ENCODE data around the gene ATOX1.
A peak's percentile ranks its signal among the peaks of the same experiment; 100 is the strongest.

ATOX1 gene

DNA sequence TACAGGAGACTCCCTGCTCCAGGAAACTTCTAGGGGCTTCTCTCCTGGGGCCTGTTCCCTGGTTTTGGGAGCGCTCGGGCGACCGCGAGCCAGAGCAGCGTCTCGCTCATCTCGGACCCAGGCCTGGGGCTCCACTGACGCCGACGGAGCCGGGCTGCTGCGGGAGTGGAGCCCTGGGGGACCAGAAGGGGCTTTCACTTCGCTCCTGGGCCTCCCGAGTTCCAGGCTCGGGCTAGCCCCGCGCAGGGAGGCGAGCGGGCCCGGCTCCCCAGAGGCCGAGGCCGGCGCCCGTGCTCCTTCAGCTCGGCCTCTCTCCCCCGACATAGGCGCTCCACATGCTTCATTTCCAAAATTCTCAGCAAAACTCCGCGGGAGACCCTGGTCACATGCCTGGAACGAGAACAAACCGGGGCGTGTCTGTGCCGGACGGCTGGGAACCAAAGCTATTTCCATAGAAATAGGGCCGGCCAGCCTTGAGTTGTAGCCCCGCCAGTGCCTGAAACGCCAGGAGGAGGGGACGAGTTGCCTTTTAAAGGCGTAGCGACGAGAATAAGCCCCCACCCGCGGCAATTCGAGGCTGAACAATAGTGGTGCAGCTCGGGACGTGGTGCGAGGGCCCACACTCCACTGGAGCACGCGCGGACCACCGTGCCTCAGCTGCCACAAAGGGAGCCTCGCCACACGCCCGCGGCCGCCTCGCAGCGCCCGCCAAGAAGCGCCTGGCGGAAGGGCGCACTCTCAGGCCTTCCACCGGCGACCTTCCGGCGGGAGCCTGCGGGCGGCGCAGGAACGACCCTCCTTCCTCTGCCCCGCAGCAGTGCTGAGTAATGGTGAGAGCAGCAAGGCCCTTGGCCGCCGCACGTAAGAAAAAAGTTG is 12.2 kb upstream of the ATOX1 start:
- DNase-seq (ENCODE audit: low read depth in 3 of 3) = peak in 1 of 3 donors; percentile 44

DNA sequence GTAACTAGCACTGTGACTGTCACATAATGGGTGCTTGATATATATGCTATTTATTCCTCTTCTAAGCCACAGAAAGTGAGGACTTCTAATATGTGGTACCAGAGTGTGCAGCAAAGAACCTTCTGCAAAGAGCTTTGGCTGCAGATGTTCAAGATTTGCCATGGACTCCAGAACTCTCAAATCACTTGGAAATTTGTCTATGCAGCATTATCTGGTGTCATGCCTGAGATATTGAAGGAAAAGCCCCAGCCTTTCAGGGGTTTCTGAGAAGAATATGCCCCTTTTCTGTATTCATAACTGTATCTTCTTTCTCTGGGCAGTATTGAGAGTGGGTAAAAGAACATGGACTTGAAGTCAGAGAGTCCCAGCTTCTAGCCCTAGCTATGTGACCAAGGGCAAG is 8.5 kb upstream of the ATOX1 start:
- no peak for DNase-seq (ENCODE audit: low read depth in 3 of 3)

GRCh38 chr5:151764801-151765200 is 6.4 kb upstream of the ATOX1 start:
- no peak for DNase-seq (ENCODE audit: low read depth in 3 of 3)

DNA sequence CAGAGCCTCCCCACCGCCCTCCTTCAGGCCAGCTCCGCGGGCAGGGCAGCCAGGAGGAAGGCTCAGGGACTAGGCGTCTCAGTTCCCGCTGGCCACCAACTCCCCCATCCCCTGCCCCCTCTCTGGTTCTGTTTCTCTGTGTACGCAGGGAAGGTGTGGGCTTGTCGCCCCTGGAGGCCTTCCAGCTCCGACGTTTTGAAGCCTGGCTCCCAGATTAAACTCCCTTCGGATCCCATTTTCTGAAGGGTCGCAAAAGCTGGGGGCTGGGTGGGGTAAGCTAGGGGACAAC is 346 bp downstream of the ATOX1 start:
- DNase-seq (ENCODE audit: low read depth in 3 of 3) = no peak

- no peak for DNase-seq (ENCODE audit: low read depth in 3 of 3)
These were observed 944 bp downstream of the ATOX1 start for GRCh38 chr5:151757233-151758140.

DNA sequence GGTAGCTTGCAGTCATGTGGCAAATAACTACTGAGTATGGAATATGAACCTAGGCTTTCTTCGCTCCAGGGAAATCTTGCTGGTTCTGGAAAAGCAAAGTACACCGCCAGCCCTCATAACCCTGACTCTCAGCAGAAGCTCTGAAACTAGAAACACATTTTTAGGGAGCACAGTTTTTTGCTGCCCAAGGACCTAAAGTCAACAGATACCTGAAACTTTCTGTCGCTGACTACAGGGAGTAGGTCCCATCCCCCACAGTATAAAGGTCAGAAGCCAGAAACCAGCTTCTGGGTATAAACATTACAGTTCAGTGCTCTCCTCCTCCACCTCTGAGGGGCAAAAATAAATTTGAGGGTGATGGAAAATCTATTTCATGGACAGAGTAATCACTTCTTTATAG is 3.0 kb downstream of the ATOX1 start:
- DNase-seq (ENCODE audit: low read depth in 3 of 3) = no peak

DNA sequence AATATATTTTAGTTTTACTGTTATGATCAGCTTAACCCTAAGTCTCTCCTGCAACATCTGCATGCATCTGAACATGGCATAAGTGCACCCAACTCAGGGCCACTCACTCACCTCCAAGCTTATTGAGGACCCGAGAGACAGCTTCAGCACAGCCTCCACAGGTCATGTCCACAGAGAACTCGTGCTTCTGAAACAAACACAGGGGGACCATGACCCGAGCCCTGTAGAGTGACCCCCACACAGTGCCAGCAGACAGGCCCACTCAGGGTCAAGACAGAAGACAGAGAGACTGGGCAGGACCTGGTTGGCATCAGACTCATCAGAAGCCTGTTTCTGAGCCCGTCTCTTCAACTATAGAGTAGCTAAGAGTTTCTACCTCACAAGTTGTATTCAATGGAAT is 6.8 kb downstream of the ATOX1 start:
- no peak for DNase-seq (ENCODE audit: low read depth in 3 of 3)

- DNase-seq (ENCODE audit: low read depth in 3 of 3) = no peak
These were observed 7.3 kb downstream of the ATOX1 start for GRCh38 chr5:151751091-151751490.

- no peak for DNase-seq (ENCODE audit: low read depth in 3 of 3)
These were observed 8.3 kb downstream of the ATOX1 start for GRCh38 chr5:151750121-151750520.

DNA sequence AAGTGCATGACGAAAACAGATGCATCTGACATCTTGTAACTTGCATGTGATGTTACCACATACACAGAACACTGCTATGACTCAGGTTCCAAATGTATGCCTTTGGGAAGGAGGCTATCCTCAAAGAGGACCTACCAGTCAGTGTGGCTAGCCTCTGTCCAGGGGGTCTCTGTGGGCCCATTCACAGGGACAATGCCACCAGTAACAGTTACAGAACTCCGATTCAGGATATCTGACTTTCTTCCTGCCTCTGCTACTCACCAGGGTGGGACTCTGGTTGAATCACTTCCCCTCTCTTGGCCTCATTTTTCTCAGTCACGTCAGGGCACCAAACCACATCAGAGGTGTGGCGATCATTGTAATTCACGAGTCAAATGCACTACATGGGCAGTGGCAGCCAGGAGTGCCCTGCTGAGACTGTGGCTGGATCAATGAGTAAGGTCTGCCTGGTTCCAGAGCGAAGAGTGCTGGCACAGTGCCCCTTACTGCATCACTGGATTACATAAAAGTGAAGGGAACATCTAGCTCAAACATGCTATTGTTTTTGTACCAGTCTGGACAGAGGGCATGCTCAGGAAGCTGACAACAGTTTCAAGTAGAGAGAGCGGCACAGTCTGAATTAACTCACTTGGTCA is 13.2 kb downstream of the ATOX1 start:
- DNase-seq (ENCODE audit: low read depth in 3 of 3) = no peak

DNA sequence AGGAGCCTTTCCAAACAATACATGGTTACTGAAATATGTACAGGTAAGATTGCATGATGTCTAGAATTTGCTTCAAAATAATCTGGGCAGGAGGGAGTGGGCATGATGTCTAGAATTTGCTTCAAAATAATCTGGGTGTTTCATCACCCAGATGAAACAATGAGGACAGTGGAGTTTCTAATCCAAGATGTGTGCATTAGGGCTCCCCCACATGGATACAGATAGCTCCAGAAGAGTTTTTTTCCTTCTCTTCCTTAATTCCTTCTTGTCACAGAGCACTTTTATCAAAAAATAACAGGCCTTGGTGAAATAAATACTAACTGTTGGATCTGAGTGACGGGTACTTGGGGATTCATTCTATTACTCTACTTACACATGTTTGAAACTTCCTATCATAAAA is 14.9 kb downstream of the ATOX1 start:
- no peak for DNase-seq (ENCODE audit: low read depth in 3 of 3)

DNA sequence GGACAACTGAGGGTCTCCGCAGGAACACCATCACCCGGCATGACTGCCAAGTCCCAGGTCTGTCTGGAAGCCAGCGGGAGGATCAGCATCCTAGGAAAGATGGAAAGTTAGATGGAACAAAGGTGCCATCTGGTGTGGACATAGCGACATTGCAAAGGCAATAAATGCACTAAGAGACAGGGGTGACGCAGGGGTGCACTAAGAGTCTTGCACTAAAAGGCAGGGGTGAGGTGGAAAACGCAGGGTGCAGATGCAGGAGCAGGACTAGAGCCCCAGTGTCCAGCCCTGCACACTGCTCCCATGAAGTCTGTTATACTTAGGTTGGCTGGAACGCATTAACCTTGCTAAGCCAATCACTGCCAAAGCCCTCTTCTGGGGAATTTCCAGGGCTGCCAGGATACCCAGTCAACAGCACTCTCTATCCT is 15.5 kb downstream of the ATOX1 start:
- no peak for DNase-seq (ENCODE audit: low read depth in 3 of 3)

DNA sequence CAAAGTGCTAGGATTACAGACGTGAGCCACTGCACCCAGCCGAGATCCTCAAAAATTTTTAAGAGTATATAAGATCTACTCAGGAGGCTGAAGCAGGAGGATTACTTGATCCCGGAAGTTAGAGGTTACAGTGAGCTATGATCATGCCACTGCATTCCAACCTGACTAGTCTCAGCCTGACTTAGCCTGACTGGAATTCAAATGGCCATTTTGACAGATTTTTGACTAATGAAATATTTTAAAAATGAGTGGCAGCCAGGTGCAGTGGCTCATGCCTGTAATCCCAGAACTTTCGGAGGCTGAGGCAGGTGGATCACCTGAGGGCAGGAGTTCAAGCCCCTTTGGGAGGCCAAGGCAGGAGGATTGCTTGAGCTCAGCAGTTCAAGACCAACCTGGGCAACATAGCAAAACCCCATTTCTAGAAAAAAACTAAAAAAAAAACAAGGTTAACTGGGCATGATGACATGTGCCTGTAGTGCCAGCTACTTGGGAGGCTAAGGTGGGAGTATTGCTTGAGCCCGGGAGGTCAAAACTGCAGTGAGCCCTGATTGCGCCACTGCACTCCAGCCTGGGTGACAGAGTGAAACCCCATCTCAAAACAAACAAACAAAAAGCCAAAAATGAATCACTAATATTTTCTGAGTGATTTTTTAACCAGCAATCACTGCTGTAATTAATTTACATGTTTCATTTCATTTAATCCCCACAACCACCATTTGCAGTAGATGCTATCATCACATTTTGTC is 16.6 kb downstream of the ATOX1 start:
- no peak for DNase-seq (ENCODE audit: low read depth in 3 of 3)

GRCh38 chr5:151740958-151741373 is 17.5 kb downstream of the ATOX1 start:
- DNase-seq (ENCODE audit: low read depth in 3 of 3) = no peak

DNA sequence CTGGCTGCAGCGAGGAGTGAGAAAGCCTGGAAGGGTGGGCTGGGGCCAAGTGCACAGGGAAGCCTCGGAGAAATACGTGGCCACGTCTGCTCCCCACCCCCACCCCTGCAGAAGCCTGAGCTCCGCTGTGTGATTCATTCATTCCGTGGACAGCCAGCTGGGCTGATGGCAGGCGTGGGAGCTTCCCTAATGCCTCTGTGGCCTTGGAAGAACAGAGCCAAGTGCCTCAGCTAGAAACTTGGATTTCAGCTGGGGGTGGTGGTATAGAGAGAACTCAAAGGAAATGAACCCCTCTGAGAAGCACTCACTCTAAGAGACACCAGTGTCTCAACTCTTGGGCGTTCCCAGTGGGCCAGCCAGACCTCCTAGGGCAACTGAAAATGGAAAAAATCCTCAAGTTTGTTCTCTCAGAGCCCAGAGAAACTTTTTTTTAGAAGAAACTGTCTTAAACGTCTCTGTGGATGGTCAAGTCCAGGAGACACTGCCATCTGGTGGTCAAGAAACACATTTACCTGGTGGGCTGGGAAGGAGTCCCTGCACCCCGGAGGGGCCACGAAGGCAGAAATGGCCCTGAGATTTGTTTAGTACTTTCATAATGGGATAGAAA is 18.0 kb downstream of the ATOX1 start:
- no peak for DNase-seq (ENCODE audit: low read depth in 3 of 3)

DNA sequence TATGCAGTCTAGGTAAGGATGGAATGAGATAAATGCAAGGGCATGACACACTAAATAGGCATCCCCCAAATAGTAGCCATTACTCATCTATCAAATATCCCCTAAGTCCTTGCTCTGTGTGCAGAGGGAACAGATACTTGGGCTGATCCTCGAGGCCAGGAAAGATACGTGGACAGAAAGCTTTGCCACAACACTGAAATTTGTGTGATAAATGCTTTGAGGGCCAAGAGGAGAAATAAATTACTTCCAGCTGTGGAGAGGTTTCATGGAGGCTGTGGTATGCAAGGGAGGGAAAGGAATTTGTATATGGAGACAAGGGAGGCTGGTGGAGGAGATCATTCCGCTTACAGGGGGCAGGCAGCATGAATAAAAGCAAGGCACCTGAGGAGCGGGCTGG is 18.5 kb downstream of the ATOX1 start:
- DNase-seq (ENCODE audit: low read depth in 3 of 3) = no peak

DNA sequence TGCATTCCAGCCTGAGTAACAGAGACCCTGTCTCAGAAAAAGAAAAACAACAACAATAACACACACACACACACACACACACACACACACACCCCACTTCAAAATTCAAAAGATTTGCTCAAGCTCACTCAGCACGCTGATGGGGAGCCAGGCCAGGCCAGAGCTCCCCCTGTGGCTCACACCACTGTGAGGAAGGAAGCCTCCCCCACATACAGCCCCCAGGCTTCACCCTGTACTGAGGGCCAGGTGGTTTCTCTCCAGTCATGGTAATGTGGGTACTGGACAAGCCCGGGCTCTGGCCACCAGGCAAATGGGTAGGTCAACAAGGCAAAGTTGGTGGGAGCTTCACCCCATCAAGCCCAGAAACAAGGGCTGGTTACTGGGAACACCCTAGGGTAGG is 19.0 kb downstream of the ATOX1 start:
- no peak for DNase-seq (ENCODE audit: low read depth in 3 of 3)

DNA sequence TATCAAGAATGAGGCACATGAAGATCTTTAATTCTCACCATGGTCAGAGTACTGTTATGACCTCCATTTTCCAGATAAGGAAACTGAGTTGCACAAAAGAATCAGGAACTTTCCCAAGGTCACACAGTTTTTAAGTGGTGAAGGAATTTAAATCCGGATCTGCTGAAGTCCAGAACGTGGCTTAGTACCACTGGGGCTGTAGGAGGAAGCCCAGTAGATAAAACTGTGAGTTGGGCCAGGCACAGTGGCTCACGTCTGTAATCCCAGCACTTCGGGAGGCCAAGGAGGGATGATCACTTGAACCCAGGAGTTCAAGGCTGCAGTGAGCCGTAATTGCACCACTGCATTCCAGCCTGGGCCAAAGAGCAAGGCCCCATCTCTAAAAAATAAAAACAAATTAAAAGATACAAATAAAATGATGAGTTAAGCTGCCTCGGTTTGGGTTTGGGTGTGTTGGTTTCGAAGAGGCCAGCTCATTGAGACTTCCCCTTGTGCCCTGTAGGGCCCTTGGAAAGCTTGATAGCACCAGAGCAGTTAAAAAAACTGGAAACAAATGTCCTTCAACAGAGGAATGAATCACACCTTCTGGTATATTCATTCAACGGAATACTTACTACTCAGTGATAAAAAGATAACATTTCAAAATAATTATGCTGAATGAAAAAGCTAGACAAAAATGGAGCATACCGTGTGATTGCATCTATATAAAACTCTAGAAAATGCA is 20.1 kb downstream of the ATOX1 start:
- no peak for DNase-seq (ENCODE audit: low read depth in 3 of 3)

DNA sequence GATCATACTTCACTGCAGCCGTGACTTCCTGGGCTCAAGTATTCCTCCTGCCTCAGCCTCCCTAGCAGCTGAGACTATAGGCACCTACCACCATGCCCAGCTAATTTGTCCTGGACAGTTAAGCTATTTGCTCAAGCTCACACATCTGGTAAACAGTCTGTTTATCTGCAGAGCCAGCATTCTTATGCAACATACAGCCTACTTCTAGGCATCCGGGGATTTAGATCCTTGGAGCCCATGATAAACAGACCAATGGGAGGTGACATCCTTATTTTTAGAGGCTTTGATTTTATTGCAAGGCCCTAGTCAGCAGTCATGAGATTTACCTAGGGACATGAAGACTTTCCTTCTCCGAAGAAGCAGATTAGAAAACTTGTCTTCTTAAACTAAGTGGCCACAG is 21.0 kb downstream of the ATOX1 start:
- DNase-seq (ENCODE audit: low read depth in 3 of 3) = no peak

DNA sequence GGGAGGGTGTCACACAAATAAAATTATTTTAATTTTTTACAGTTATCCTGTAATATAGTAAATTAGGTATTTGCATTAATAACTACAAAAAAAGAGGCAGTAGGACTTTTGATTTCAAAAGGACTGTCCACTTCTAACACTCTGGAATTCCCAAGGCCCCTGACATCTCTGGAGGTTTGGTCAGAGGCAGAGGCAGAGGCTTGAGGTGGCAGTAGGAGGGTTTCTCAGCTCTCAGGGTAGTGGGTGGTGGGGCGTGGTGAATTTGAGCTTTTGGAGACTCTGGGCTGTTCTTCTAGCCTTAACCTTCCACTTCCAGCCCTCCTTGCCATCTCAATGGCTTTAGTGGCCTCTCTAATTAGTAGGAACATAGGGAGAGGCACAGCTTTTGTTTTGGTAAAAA is 22.8 kb downstream of the ATOX1 start:
- DNase-seq (ENCODE audit: low read depth in 3 of 3) = no peak

GRCh38 chr5:151734064-151734408 is 24.4 kb downstream of the ATOX1 start:
- DNase-seq (ENCODE audit: low read depth in 3 of 3) = no peak
